A549 (cell line): ENCODE measurements around the gene R3HDM2. TPM values are rescaled to one million over a fixed set of nuclear protein-coding genes. Genes with fewer than 3 reads are reported as not detected.

ENCODE experiments used
- ATAC-seq, 2 experiments: fragments of 200-7000 bp in 1 of 2; fragments of >200 bp in 1 of 2; cut with Nextera tagmentation in 1 of 2; cut with Tn5 transposase in 1 of 2; 3 replicates each; pipeline versions ENCODE4 v1.8.0 to v1.9.1; 2018 to 2020; ENCODE audit warnings: mild to moderate bottlenecking in 1 of 2, moderate library complexity in 1 of 2
- CTCF ChIA-PET: fragments of 300-600 bp; sonication (Branson Sonifier 250); formaldehyde crosslinking; extraction: SDS; loops from one replicate; lab custom pipeline; 2021; ENCODE audit warnings: antibody characterized with exemption, inconsistent platforms; lab: Yijun Ruan, JAX
- POLR2A ChIA-PET: fragments of 350-600 bp; formaldehyde crosslinking; extraction: SDS; loops from one replicate; lab custom pipeline; 2021; ENCODE audit warnings: antibody characterized with exemption, inconsistent platforms; lab: Yijun Ruan, JAX
- DNase-seq, 2 experiments: peaks; one replicate each; pipeline versions ENCODE4 v3.0.0 to v3.0.0-alpha.2; 2011 to 2016; ENCODE audit warnings: low read depth in 1 of 2, low spot score in 1 of 2
- FAIRE-seq: peaks from 2 replicates; lab custom pipeline; 2011; peaks lifted over from hg19 to GRCh38; lab: Jason Lieb, UNC
- H3K27ac ChIP-seq, 2 experiments: fragments of >200 bp; sonication (Bioruptor Twin); formaldehyde crosslinking; 3 replicates each; pipeline ENCODE4 v1.5.1; 2016 to 2017
- H3K4me1 ChIP-seq: fragments of >200 bp; sonication (Bioruptor Twin); formaldehyde crosslinking; 3 replicates; pipeline ENCODE4 v1.6.1; 2016
- H3K4me2 ChIP-seq: fragments of >200 bp; sonication (Bioruptor Twin); formaldehyde crosslinking; 3 replicates; pipeline ENCODE4 v1.6.1; 2016
- H3K4me3 ChIP-seq: fragments of >200 bp; sonication (Bioruptor Twin); formaldehyde crosslinking; 3 replicates; pipeline ENCODE4 v1.5.1; 2016
- H3K9me3 ChIP-seq: fragments of >200 bp; sonication (Bioruptor Twin); formaldehyde crosslinking; 3 replicates; pipeline ENCODE4 v1.6.1; 2016
- BHLHE40 ChIP-seq: IDR thresholded peaks from 2 replicates; pipeline ENCODE4 v1.6.1; 2012; ENCODE audit warnings: low read depth, low read length, inconsistent platforms
- CHD4 ChIP-seq: fragments of 200-600 bp; sonication (generic); IDR thresholded peaks from 2 replicates; pipeline ENCODE4 v1.6.1; 2016; ENCODE audit warnings: antibody characterized with exemption, mild to moderate bottlenecking, borderline replicate concordance
- EHF ChIP-seq: fragments of 250-450 bp; sonication (Bioruptor Pico); IDR thresholded peaks from 2 replicates; pipeline ENCODE4 v1.5.0; 2020; ENCODE audit warnings: mild to moderate bottlenecking
- FOSB ChIP-seq: fragments of 250-450 bp; sonication (Bioruptor Pico); IDR thresholded peaks from 2 replicates; pipeline ENCODE4 v1.5.0; 2020; ENCODE audit warnings: mild to moderate bottlenecking, moderate library complexity
- FOSL2 ChIP-seq, 2 experiments: fragments of 450-650 bp in 1 of 2; fragments of >200 bp in 1 of 2; sonication (Bioruptor Twin) in 1 of 2; formaldehyde crosslinking; IDR thresholded peaks; 2 replicates each; pipeline versions ENCODE4 v1.5.0 to v1.6.1; 2016 to 2020; ENCODE audit warnings: mild to moderate bottlenecking in 1 of 2, moderate library complexity in 1 of 2
- HDAC2 ChIP-seq: fragments of 200-600 bp; sonication (generic); IDR thresholded peaks from 2 replicates; pipeline ENCODE4 v1.6.1; 2016
- HEYL ChIP-seq: fragments of 250-450 bp; sonication (Bioruptor Pico); IDR thresholded peaks from 2 replicates; pipeline ENCODE4 v1.8.0; 2021; ENCODE audit warnings: mild to moderate bottlenecking, moderate library complexity
- HOXA7 ChIP-seq: fragments of 250-450 bp; sonication (Bioruptor Pico); IDR thresholded peaks from 2 replicates; pipeline ENCODE4 v1.5.0; 2020; ENCODE audit warnings: mild to moderate bottlenecking, moderate library complexity
- JUNB ChIP-seq: fragments of >200 bp; sonication (Bioruptor Twin); formaldehyde crosslinking; IDR thresholded peaks from 2 replicates; pipeline ENCODE4 v1.6.1; 2016
- MAFK ChIP-seq: fragments of 450-650 bp; IDR thresholded peaks from 2 replicates; pipeline ENCODE4 v1.6.1; 2014; ENCODE audit not compliant: partially characterized antibody
- NFE2L2 ChIP-seq: fragments of 150-350 bp; conservative IDR thresholded peaks from 2 replicates; pipeline ENCODE4 v1.6.1; 2014; ENCODE audit warnings: low read length
- NR3C1 ChIP-seq: fragments of >200 bp; sonication (Bioruptor Twin); formaldehyde crosslinking; IDR thresholded peaks from 3 replicates; pipeline ENCODE4 v1.6.1; 2017
- POLR2A ChIP-seq: IDR thresholded peaks from 2 replicates; pipeline ENCODE4 v1.6.1; 2012; ENCODE audit warnings: mild to moderate bottlenecking, low read length
- RAD21 ChIP-seq, 2 experiments: fragments of >200 bp in 1 of 2; sonication (Bioruptor Twin) in 1 of 2; formaldehyde crosslinking in 1 of 2; IDR thresholded peaks in 1 of 2; conservative IDR thresholded peaks in 1 of 2; 2 replicates in 1 of 2; 3 replicates in 1 of 2; pipeline ENCODE4 v1.6.1; 2012 to 2018; ENCODE audit warnings: inconsistent platforms in 1 of 2
- RCOR1 ChIP-seq: fragments of 150-350 bp; IDR thresholded peaks from 2 replicates; pipeline ENCODE4 v1.6.1; 2014; ENCODE audit warnings: antibody characterized with exemption, low read length, low read depth
- SMC3 ChIP-seq: fragments of >200 bp; sonication (Bioruptor Twin); formaldehyde crosslinking; IDR thresholded peaks from 3 replicates; pipeline ENCODE4 v1.6.1; 2018; ENCODE audit warnings: inconsistent platforms
- SREBF2 ChIP-seq: fragments of 450-650 bp; IDR thresholded peaks from 2 replicates; pipeline ENCODE4 v1.6.1; 2014; ENCODE audit warnings: mild to moderate bottlenecking, moderate library complexity
- whole genome bisulfite sequencing: methylation state at CpG from one replicate; pipeline ENCODE4 v1.1.6; 2017; ENCODE audit errors: missing lambda C conversion rate; 5-methylcytosine and 5-hydroxymethylcytosine counted together
- polyA plus RNA-seq, 4 experiments: library from polyadenylated mRNA; depleted of rRNA in 3 of 4; stranded (reverse); fragments of >200 nt; fragmentation: RNase III in 1 of 4; extraction: RNeasy Plus Mini Kit Qiagen cat#74134 plus additional on column Dnase treatment in 1 of 4; gene quantifications; 2 replicates in 3 of 4; 3 replicates in 1 of 4; pipeline ENCODE4 v1.2.3, GENCODE V29; 2011 to 2017
- TF ChIP-seq, protein P1 (sequence below): IDR thresholded peaks from 2 replicates; pipeline ENCODE4 v1.6.1; 2012; ENCODE audit warnings: low read depth, borderline replicate concordance
- TF ChIP-seq, protein P2 (sequence below): fragments of 200-600 bp; sonication (generic); IDR thresholded peaks from 2 replicates; pipeline ENCODE4 v1.6.1; 2016; ENCODE audit warnings: antibody characterized with exemption, mild to moderate bottlenecking, moderate library complexity
- TF ChIP-seq, protein P3 (sequence below): IDR thresholded peaks from 2 replicates; pipeline ENCODE4 v1.6.1; 2012
- TF ChIP-seq, protein P4 (sequence below): fragments of >200 bp; sonication (Bioruptor Twin); formaldehyde crosslinking; IDR thresholded peaks from 3 replicates; pipeline ENCODE4 v1.6.1; 2016
- TF ChIP-seq, protein P5 (sequence below): IDR thresholded peaks from 2 replicates; pipeline ENCODE4 v1.6.1; 2012
- TF ChIP-seq, protein P6 (sequence below): fragments of >200 bp; sonication (Bioruptor Twin); formaldehyde crosslinking; IDR thresholded peaks from 2 replicates; pipeline ENCODE4 v1.6.1; 2016

Gene R3HDM2
- polyA plus RNA-seq, 2 of the 4 experiments (the other 2 are of a cell fraction): 14.0 to 30.6 TPM

DNA sequence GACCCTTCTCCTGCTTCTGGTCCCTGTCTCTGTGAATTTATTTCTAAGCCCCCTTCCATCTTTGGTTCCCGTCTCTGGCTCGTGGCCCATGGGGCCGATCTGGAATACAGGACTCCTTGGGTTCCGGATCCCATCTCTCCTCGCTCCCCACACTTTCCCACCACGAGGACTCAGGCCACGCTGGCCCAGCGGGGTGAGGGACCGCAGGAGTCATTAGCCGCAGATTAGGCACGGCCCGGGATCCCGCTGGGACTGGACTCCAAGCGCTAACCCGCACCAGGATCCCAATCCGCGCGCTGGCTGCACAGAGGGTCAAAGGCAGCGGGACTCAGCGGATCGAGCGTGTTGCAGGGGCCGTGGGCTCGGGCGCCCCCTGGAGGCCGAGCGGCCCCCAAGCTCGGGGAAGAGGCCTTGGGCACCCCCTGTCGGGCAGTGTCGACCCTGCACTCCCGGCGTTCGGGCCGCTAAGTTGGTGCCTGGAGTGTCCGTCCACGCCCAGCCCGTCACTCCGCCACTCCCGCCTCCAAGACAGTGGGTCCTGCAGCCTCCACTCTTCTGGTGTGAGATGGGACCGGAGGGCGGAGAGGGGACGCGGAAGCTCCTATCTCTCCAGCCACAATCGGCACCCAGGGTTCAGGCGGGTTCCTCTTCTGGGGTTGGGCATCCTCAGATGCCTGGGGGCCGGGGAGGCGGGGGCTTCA lies 191.8 kb downstream of the R3HDM2 start (continued):
- TF ChIP-seq, protein P1, sequence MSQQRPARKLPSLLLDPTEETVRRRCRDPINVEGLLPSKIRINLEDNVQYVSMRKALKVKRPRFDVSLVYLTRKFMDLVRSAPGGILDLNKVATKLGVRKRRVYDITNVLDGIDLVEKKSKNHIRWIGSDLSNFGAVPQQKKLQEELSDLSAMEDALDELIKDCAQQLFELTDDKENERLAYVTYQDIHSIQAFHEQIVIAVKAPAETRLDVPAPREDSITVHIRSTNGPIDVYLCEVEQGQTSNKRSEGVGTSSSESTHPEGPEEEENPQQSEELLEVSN: 0 out of 2 replicates have a peak, but pooled peaks have one; percentile 12
- TF ChIP-seq RAD21 (conservative IDR thresholded peaks at IDR 0.05 in 1 of 2, IDR thresholded peaks at IDR 0.05 in 1 of 2) (peak; percentile 79 to 88), RCOR1 (no peak), SREBF2 (no peak), HEYL (CRISPR knock-in tag) (no peak)
- TF ChIP-seq, protein P2, sequence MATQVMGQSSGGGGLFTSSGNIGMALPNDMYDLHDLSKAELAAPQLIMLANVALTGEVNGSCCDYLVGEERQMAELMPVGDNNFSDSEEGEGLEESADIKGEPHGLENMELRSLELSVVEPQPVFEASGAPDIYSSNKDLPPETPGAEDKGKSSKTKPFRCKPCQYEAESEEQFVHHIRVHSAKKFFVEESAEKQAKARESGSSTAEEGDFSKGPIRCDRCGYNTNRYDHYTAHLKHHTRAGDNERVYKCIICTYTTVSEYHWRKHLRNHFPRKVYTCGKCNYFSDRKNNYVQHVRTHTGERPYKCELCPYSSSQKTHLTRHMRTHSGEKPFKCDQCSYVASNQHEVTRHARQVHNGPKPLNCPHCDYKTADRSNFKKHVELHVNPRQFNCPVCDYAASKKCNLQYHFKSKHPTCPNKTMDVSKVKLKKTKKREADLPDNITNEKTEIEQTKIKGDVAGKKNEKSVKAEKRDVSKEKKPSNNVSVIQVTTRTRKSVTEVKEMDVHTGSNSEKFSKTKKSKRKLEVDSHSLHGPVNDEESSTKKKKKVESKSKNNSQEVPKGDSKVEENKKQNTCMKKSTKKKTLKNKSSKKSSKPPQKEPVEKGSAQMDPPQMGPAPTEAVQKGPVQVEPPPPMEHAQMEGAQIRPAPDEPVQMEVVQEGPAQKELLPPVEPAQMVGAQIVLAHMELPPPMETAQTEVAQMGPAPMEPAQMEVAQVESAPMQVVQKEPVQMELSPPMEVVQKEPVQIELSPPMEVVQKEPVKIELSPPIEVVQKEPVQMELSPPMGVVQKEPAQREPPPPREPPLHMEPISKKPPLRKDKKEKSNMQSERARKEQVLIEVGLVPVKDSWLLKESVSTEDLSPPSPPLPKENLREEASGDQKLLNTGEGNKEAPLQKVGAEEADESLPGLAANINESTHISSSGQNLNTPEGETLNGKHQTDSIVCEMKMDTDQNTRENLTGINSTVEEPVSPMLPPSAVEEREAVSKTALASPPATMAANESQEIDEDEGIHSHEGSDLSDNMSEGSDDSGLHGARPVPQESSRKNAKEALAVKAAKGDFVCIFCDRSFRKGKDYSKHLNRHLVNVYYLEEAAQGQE: no peak

DNA sequence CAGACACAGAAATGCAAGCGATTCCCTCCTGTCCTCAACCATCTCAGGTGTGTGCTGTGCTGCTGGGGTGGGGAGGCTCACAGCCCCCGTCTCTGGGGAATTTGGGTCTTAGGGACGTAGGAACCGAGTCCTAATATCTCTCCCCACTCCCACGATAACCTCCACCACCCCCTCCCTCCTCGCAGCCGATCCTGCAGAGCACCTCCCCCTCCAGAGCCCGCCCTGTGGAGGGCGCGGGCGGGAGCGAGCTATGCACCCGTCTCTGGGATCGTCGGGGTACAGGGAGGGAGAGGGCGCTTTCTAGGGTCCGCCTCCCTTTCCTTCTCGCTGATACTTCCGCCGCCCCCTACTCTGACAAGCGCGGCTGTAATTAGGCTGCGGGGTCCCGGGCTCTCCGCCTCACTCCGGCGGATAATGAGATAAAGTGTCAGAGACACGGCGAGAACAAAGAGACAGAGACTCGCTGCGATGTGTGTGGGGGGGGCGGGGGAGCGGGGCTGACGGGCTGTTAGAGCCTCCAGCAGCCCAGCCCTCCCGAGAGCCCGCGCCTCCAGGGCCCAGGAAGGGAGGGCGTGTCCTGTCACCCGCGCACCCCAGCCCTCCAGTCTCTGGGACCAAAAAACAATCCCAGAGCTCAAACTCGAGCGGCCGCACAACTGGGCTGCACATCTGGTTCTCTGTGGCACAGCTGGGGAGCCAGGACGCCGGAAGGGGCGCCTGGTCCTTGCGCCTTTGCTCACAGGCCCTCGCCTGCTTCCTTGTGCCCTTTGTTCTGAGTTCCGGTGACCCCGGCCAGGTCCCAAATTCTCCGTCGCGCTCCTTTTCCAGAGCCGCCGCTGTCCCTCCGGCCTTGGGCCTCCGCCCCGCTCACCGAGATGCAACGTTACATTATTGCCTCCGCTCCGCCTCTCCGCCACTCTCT lies 192.7 kb downstream of the R3HDM2 start:
- H3K9me3 ChIP-seq: no peaks in the 10 kb centered on the region
- H3K4me1 ChIP-seq: peaks cover 23% of the 10 kb centered on the region; the same call in 2 of the 3 replicates
- ATAC-seq (no peak), FAIRE-seq (no peak), DNase-seq (no peak)
- peak overlapping the region in 1 of 2 experiments; percentile 93; a peak in 3 of 6 replicates for H3K27ac ChIP-seq
- POLR2A ChIA-PET: interaction anchor here (0.7 to 3.1 kb wide), 3 partner anchors 9 to 24 kb away, joined by 3 to 20 read pairs (median 11); partner anchors contain the start of gene SHMT2
- H3K4me3 ChIP-seq: no peak overlapping the region; the same call in 2 of the 3 replicates
- H3K4me2 ChIP-seq: peak overlapping the region; percentile 83
- TF ChIP-seq HDAC2 (no peak), CHD4 (no peak), NFE2L2 (no peak), SMC3 (no peak), HOXA7 (CRISPR knock-in tag) (no peak), BHLHE40 (no peak), POLR2A (no peak), FOSB (CRISPR knock-in tag) (no peak), MAFK (no peak), JUNB (no peak), NR3C1 (no peak), EHF (CRISPR knock-in tag) (no peak), RCOR1 (no peak), FOSL2 (IDR thresholded peaks at IDR 0.05) (no peak), FOSL2 (CRISPR knock-in tag; IDR thresholded peaks at IDR 0.05) (no peak)
- TF ChIP-seq, protein P3, sequence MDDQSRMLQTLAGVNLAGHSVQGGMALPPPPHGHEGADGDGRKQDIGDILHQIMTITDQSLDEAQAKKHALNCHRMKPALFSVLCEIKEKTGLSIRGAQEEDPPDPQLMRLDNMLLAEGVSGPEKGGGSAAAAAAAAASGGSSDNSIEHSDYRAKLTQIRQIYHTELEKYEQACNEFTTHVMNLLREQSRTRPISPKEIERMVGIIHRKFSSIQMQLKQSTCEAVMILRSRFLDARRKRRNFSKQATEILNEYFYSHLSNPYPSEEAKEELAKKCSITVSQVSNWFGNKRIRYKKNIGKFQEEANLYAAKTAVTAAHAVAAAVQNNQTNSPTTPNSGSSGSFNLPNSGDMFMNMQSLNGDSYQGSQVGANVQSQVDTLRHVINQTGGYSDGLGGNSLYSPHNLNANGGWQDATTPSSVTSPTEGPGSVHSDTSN: no peak
- TF ChIP-seq, protein P4, sequence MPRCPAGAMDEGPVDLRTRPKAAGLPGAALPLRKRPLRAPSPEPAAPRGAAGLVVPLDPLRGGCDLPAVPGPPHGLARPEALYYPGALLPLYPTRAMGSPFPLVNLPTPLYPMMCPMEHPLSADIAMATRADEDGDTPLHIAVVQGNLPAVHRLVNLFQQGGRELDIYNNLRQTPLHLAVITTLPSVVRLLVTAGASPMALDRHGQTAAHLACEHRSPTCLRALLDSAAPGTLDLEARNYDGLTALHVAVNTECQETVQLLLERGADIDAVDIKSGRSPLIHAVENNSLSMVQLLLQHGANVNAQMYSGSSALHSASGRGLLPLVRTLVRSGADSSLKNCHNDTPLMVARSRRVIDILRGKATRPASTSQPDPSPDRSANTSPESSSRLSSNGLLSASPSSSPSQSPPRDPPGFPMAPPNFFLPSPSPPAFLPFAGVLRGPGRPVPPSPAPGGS: no peak
- TF ChIP-seq, protein P5, sequence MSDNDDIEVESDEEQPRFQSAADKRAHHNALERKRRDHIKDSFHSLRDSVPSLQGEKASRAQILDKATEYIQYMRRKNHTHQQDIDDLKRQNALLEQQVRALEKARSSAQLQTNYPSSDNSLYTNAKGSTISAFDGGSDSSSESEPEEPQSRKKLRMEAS: no peak
- TF ChIP-seq, protein P6, sequence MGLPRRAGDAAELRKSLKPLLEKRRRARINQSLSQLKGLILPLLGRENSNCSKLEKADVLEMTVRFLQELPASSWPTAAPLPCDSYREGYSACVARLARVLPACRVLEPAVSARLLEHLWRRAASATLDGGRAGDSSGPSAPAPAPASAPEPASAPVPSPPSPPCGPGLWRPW: no peak
- CTCF ChIA-PET: interaction anchor here (0.6 to 26.5 kb wide), 25 partner anchors 10 to 225 kb away, joined by 3 to 615 read pairs (median 4); partner anchors contain the start of genes INHBE, LRP1, NXPH4 and SHMT2
- WGBS: 89% methylated on average over 59 of the region's 63 CpGs
